ENCODE results near the gene BACE1. TPM values are rescaled to one million over a fixed set of nuclear protein-coding genes. Genes with fewer than 3 reads are reported as not detected.

The BACE1 gene
- total RNA-seq, 1 donor from 2014 or later = 4.2 TPM

DNA sequence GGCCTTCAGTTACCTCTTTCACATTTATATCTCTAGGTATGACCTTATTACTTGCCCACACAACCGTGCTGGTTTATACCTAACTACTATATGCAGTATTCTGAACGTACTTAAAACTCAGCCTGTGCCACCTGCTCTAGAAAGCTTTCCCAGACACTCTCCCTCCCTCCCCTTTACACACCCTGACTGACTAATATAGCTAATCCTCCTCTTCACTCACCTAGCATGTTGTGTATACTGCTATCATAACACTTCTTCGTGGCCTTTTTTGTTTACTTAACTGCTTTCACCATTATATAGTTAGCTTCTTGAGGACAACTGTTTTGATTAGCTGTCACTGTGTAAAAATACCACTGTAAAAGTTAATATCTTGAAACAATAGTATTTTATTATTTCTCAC is 60.1 kb downstream of the BACE1 start:
- FAIRE-seq = no peak
- Histone ChIP-seq H3K4me3 (ENCODE audit: low read depth, low read length) (no peak overlapping the region), H3K36me3 (ENCODE audit: control insufficient read depth, insufficient read depth, low read length) (peaks cover 3% of the 10 kb centered on the region), H3K27me3 (ENCODE audit: control insufficient read depth, insufficient read depth, low read length) (no peaks in the 10 kb centered on the region)
- TF ChIP-seq, protein P1, sequence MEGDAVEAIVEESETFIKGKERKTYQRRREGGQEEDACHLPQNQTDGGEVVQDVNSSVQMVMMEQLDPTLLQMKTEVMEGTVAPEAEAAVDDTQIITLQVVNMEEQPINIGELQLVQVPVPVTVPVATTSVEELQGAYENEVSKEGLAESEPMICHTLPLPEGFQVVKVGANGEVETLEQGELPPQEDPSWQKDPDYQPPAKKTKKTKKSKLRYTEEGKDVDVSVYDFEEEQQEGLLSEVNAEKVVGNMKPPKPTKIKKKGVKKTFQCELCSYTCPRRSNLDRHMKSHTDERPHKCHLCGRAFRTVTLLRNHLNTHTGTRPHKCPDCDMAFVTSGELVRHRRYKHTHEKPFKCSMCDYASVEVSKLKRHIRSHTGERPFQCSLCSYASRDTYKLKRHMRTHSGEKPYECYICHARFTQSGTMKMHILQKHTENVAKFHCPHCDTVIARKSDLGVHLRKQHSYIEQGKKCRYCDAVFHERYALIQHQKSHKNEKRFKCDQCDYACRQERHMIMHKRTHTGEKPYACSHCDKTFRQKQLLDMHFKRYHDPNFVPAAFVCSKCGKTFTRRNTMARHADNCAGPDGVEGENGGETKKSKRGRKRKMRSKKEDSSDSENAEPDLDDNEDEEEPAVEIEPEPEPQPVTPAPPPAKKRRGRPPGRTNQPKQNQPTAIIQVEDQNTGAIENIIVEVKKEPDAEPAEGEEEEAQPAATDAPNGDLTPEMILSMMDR (IDR thresholded peaks at IDR 0.05; ENCODE audit: insufficient read depth, low read length, severe bottlenecking) = no peak
- DNase-seq (ENCODE audit: low read depth) = peak; percentile 52

DNA sequence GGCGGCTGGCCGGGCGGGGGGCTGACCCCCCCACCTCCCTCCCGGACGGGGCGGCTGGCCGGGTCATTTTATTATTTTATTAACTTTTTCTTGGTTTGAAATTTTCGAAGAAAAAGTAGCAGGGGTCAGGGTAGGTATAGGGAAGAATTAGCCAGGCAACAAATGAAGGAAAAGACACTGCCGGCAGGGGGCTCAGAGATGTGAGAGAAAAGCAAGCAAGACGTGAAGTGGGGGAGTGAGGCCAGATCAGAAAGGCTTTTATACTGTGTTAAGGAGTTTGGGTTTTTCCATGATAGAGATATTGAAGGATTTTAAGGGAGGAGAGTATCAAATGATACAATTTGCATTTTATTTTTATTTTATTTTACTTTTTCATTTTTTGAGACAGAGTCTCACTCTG is 64.5 kb downstream of the BACE1 start:
- Histone ChIP-seq H3K27me3 (ENCODE audit: control insufficient read depth, insufficient read depth, low read length) (no peaks in the 10 kb centered on the region), H3K4me3 (ENCODE audit: low read depth, low read length) (no peak overlapping the region), H3K36me3 (ENCODE audit: control insufficient read depth, insufficient read depth, low read length) (peaks cover 4% of the 10 kb centered on the region)
- DNase-seq (ENCODE audit: low read depth) (no peak), FAIRE-seq (no peak)
- TF ChIP-seq, protein P1 (IDR thresholded peaks at IDR 0.05; ENCODE audit: insufficient read depth, low read length, severe bottlenecking) = no peak

DNA sequence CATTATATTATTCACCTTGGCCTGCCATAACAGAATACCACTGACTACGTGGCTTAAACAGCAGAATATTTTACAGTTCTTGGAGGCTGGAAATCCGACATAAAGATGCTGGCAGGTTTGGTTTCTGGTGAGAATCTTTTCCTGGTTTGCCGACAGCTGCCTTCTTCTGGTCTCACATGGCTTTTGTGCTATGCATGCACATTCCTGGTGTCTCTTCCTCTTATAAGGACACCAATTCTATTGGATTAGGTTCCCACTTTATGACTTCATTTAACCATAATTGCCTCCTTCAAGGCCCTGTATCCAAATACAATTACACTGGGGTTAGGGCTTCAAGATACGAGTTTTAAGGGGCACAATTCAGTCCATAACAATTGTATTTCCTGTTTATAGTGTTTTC is 66.5 kb downstream of the BACE1 start:
- DNase-seq (ENCODE audit: low read depth) (no peak), FAIRE-seq (no peak)
- TF ChIP-seq, protein P1 (IDR thresholded peaks at IDR 0.05; ENCODE audit: insufficient read depth, low read length, severe bottlenecking) = no peak
- H3K4me3 ChIP-seq (ENCODE audit: low read depth, low read length) = no peak overlapping the region
- no peaks in the 10 kb centered on the region for H3K27me3 ChIP-seq (ENCODE audit: control insufficient read depth, insufficient read depth, low read length)
- H3K36me3 ChIP-seq (ENCODE audit: control insufficient read depth, insufficient read depth, low read length) = peaks cover 4% of the 10 kb centered on the region

DNA sequence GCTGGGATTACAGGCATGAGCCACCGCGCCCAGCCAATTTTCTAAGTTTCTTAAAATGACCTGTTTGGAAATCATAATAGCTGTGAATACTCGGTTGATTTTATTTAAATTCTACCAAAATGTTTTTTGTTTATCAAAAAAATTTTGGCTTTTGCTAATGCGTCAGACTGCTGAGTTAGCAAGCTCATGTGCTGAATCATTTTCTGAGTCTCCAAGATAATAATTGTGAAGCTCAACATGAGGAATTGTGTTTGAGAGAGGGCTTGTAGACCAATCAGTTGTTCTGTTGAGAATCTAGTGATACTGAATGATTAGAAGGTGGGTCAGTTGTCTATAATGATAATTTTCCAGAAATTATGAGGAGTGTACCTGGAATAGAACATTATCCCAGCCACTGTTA is 67.7 kb downstream of the BACE1 start:
- DNase-seq (ENCODE audit: low read depth) (no peak), FAIRE-seq (no peak)
- TF ChIP-seq, protein P1 (IDR thresholded peaks at IDR 0.05; ENCODE audit: insufficient read depth, low read length, severe bottlenecking) = no peak
- H3K27me3 ChIP-seq (ENCODE audit: control insufficient read depth, insufficient read depth, low read length) = no peaks in the 10 kb centered on the region
- H3K4me3 ChIP-seq (ENCODE audit: low read depth, low read length) = no peak overlapping the region
- peaks cover 4% of the 10 kb centered on the region for H3K36me3 ChIP-seq (ENCODE audit: control insufficient read depth, insufficient read depth, low read length)

DNA sequence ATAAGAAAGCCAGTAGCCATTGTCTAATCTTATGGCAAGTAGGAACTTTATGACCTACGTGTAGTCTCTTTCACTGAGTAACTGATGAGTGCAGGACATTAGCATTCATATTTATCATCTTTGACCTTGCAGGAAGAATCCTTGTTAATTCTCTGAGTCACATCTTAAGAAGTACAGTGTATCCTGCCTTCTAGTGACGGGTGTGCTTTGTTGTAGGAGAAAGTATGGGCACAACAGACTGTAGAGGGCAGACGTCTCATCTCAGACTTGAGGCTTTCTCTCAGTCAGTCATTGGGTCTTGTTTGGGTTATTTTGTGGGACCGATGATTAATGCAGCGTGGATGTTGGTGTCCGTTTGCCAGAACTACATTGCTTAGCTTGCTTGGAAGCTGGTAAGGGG is 76.8 kb downstream of the BACE1 start:
- FAIRE-seq = peak; percentile 52

DNA sequence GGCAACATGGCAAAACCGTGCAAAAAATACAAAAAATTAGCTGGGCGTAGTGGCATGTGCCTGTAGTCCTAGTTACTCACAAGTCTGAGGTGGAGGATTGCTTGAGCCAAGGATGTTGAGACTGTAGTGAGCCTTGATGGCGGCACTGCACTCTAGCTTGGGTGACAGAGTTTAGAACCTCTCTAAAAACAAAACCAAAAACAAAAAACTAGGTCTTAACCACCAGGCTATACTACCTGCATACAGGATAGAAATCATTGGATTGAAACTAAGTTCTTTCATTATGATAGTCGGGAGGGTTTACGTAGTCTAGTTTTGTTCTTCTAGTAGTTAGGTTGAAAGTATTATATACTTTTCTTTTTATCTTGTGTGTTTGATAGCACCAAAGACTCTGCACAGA is 77.8 kb downstream of the BACE1 start:
- Histone ChIP-seq H3K27me3 (ENCODE audit: control insufficient read depth, insufficient read depth, low read length) (no peaks in the 10 kb centered on the region), H3K4me3 (ENCODE audit: low read depth, low read length) (no peak overlapping the region), H3K36me3 (ENCODE audit: control insufficient read depth, insufficient read depth, low read length) (peaks cover 5% of the 10 kb centered on the region)
- FAIRE-seq = no peak
- TF ChIP-seq, protein P1 (IDR thresholded peaks at IDR 0.05; ENCODE audit: insufficient read depth, low read length, severe bottlenecking) = no peak
- no peak for DNase-seq (ENCODE audit: low read depth)

More for the DNA sequence above, 76.8 kb downstream of the BACE1 start:
- Histone ChIP-seq H3K27me3 (ENCODE audit: control insufficient read depth, insufficient read depth, low read length) (no peaks in the 10 kb centered on the region), H3K4me3 (ENCODE audit: low read depth, low read length) (no peak overlapping the region), H3K36me3 (ENCODE audit: control insufficient read depth, insufficient read depth, low read length) (peaks cover 5% of the 10 kb centered on the region)
- DNase-seq (ENCODE audit: low read depth) = peak; percentile 81
- TF ChIP-seq, protein P1 (IDR thresholded peaks at IDR 0.05; ENCODE audit: insufficient read depth, low read length, severe bottlenecking) = peak; percentile 20
